GM12878 (cell line): Measurements from ENCODE around the gene CNTNAP2. TPM values are rescaled to one million over a fixed set of nuclear protein-coding genes. Genes with fewer than 3 reads are reported as not detected.

Experiments
- ATAC-seq: fragments of 200-7000 bp; cut with Tn5 transposase; 3 replicates; pipeline ENCODE4 v1.9.1; 2020; ENCODE audit warnings: mild to moderate bottlenecking, moderate library complexity
- BruUV-seq: library from RNA; stranded (reverse); fragments of 400-500 nt; replicated peaks from 2 replicates; lab custom pipeline; 2021; lab: Mats Ljungman, UMichigan
- CTCF ChIA-PET: fragments of 300-600 bp; sonication (Branson Sonifier 250); formaldehyde crosslinking; extraction: SDS; loops from one replicate; lab custom pipeline; 2021; ENCODE audit warnings: inconsistent platforms; lab: Yijun Ruan, JAX
- POLR2A ChIA-PET: fragments of 350-600 bp; formaldehyde crosslinking; extraction: SDS; loops from one replicate; lab custom pipeline; 2021; ENCODE audit warnings: inconsistent platforms; lab: Charles Lee
- RAD21 ChIA-PET: fragments of 300-600 bp; sonication (Branson Sonifier 250); formaldehyde crosslinking; loops from one replicate; lab custom pipeline; 2023; ENCODE audit warnings: antibody characterized with exemption; ENCODE audit not compliant: unreplicated experiment; lab: Charles Lee
- SMC1A ChIA-PET: fragments of 300-600 bp; sonication (Branson Sonifier 250); formaldehyde crosslinking; loops from one replicate; lab custom pipeline; 2023; ENCODE audit not compliant: unreplicated experiment, uncharacterized antibody; lab: Charles Lee
- DNase-seq: peaks from one replicate; pipeline ENCODE4 v3.0.0-alpha.2; 2011; ENCODE audit warnings: low read depth, low spot score
- FAIRE-seq: peaks from 3 replicates; lab custom pipeline; 2011; peaks lifted over from hg19 to GRCh38; lab: Jason Lieb, UNC
- H2AFZ ChIP-seq: 2 replicates; pipeline ENCODE4 v1.6.0; 2011; ENCODE audit warnings: low read depth, low read length, control low read depth; ENCODE audit not compliant: control insufficient read depth
- H3K27ac ChIP-seq: 2 replicates; pipeline ENCODE4 v1.5.1; 2011; ENCODE audit warnings: control low read depth; ENCODE audit not compliant: control insufficient read depth, insufficient read depth
- H3K27me3 ChIP-seq, 2 experiments: replicated peaks in 1 of 2; 2 replicates each; pipeline versions ENCODE4 v1.6.0 to v1.6.1; 2011; ENCODE audit warnings: low read length in 1 of 2; ENCODE audit not compliant: control insufficient read depth in 2 of 2, insufficient read depth in 2 of 2
- H3K36me3 ChIP-seq, 2 experiments: 2 replicates each; pipeline ENCODE4 v1.5.1; 2011; ENCODE audit warnings: low read length in 1 of 2; ENCODE audit not compliant: control insufficient read depth in 2 of 2, insufficient read depth in 2 of 2
- H3K4me1 ChIP-seq: 2 replicates; pipeline ENCODE4 v1.6.1; 2011; ENCODE audit warnings: mild to moderate bottlenecking, low read length, moderate library complexity, mixed read lengths; ENCODE audit not compliant: control insufficient read depth, insufficient read depth
- H3K4me2 ChIP-seq: 2 replicates; pipeline ENCODE4 v1.6.0; 2011; ENCODE audit warnings: control low read depth; ENCODE audit not compliant: control insufficient read depth, insufficient read depth
- H3K4me3 ChIP-seq: fragments of 200-600 bp; sonication (generic); 2 replicates; pipeline ENCODE4 v1.5.1; 2016
- H3K79me2 ChIP-seq: 2 replicates; pipeline ENCODE4 v1.6.0; 2011; ENCODE audit warnings: low read length; ENCODE audit not compliant: control insufficient read depth, insufficient read depth
- H3K9ac ChIP-seq: 2 replicates; pipeline ENCODE4 v1.8.0; 2011; ENCODE audit warnings: low read length, control low read depth, mixed read lengths; ENCODE audit not compliant: control insufficient read depth, insufficient read depth
- H3K9me3 ChIP-seq: replicated peaks from 3 replicates; pipeline ENCODE4 v1.5.1; 2011; ENCODE audit warnings: mild to moderate bottlenecking, low read length; ENCODE audit not compliant: control insufficient read depth, insufficient read depth
- H4K20me1 ChIP-seq: 2 replicates; pipeline ENCODE4 v1.6.0; 2011; ENCODE audit not compliant: control insufficient read depth, insufficient read depth
- BCL11A ChIP-seq: IDR thresholded peaks from 2 replicates; pipeline ENCODE4 v1.6.1; 2011; ENCODE audit warnings: low read depth, low read length
- BRCA1 ChIP-seq: IDR thresholded peaks from 2 replicates; pipeline ENCODE4 v1.6.1; 2011; ENCODE audit warnings: low read depth, low read length, improper control_type of control experiment
- CEBPZ ChIP-seq: fragments of 150-350 bp; IDR thresholded peaks from 2 replicates; pipeline ENCODE4 v1.6.1; 2016; ENCODE audit warnings: low read depth, low read length
- EGR1 ChIP-seq, 2 experiments: IDR thresholded peaks; 1 replicate in 1 of 2; 2 replicates in 1 of 2; pipeline ENCODE4 v1.6.1; 2011 to 2012; ENCODE audit warnings: low read depth in 2 of 2, low read length in 2 of 2, borderline replicate concordance in 1 of 2, mild to moderate bottlenecking in 1 of 2, moderate library complexity in 1 of 2
- ELK1 ChIP-seq: IDR thresholded peaks from 2 replicates; pipeline ENCODE4 v1.6.1; 2012; ENCODE audit warnings: low read depth, low read length, improper control_type of control experiment
- FOS ChIP-seq: IDR thresholded peaks from 3 replicates; pipeline ENCODE4 v1.6.1; 2011; ENCODE audit warnings: borderline replicate concordance; ENCODE audit not compliant: insufficient read length; ENCODE audit errors: extremely low read depth
- HCFC1 ChIP-seq: fragments of 150-350 bp; IDR thresholded peaks from 2 replicates; pipeline ENCODE4 v1.6.1; 2014; ENCODE audit warnings: low read length
- LARP7 ChIP-seq: fragments of 450-650 bp; IDR thresholded peaks from 2 replicates; pipeline ENCODE4 v1.6.1; 2017; ENCODE audit warnings: mild to moderate bottlenecking
- NFXL1 ChIP-seq: fragments of 450-650 bp; IDR thresholded peaks from 2 replicates; pipeline ENCODE4 v1.6.1; 2017; ENCODE audit warnings: antibody characterized with exemption, mild to moderate bottlenecking, borderline replicate concordance
- RELA ChIP-seq: fragments of 450-650 bp; IDR thresholded peaks from 2 replicates; pipeline ENCODE4 v1.8.0; 2014; ENCODE audit warnings: borderline replicate concordance; ENCODE audit not compliant: partially characterized antibody
- SIN3A ChIP-seq: IDR thresholded peaks from 2 replicates; pipeline ENCODE4 v1.6.1; 2012; ENCODE audit warnings: low read depth, low read length, improper control_type of control experiment
- SIX5 ChIP-seq: IDR thresholded peaks from 2 replicates; pipeline ENCODE4 v1.6.1; 2011; ENCODE audit warnings: mild to moderate bottlenecking, low read depth, low read length, moderate library complexity; ENCODE audit not compliant: severe bottlenecking
- SRF ChIP-seq, 2 experiments: IDR thresholded peaks; 2 replicates each; pipeline ENCODE4 v1.6.1; 2011; ENCODE audit warnings: low read depth in 2 of 2, low read length in 2 of 2, mild to moderate bottlenecking in 1 of 2, moderate library complexity in 1 of 2
- SUPT20H ChIP-seq: IDR thresholded peaks from 2 replicates; pipeline ENCODE4 v1.6.1; 2011; ENCODE audit warnings: low read depth, mild to moderate bottlenecking, low read length, moderate library complexity, borderline replicate concordance; ENCODE audit not compliant: control insufficient read depth
- TCF12 ChIP-seq: IDR thresholded peaks from 2 replicates; pipeline ENCODE4 v1.6.1; 2011; ENCODE audit warnings: low read depth, mild to moderate bottlenecking, low read length
- WGBS: methylation state at CpG from one replicate; pipeline ENCODE4 v1.1.6; 2016; ENCODE audit warnings: low lambda C conversion rate; ENCODE audit not compliant: insufficient replicate concordance, insufficient coverage; ENCODE audit errors: missing lambda C conversion rate; 5-methylcytosine and 5-hydroxymethylcytosine counted together
- in situ Hi-C: fragments of 300-500 bp; cut with MboI; formaldehyde crosslinking; loops from 9 replicates; pipeline ENCODE4 v1.14.3; 2018; ENCODE audit warnings: mixed read lengths
- intact Hi-C: fragments of 100-400 bp; cut with micrococcal nuclease; formaldehyde crosslinking; loops from one replicate; pipeline ENCODE4 v1.14.2; 2022; ENCODE audit not compliant: unreplicated experiment
- polyA plus RNA-seq, 11 experiments: library from polyadenylated mRNA; depleted of rRNA in 4 of 11; unstranded in 6 of 11; stranded (reverse) in 5 of 11; fragments of >200 nt; fragmentation: Nextera tagmentation in 4 of 11; fragmentation: Illumina TruSeq in 1 of 11; extraction: Ambion mirVana in 4 of 11; extraction: Trizol in 1 of 11; gene quantifications; 1 replicate in 1 of 11; 2 replicates in 10 of 11; pipeline versions ENCODE4 v1.2.1 to v1.2.3, GENCODE V29; 2011 to 2016; ENCODE audit warnings: inconsistent platforms in 2 of 11, missing spikeins in 2 of 11, low read depth in 1 of 11
- total RNA-seq, 4 experiments: library from RNA; depleted of rRNA in 3 of 4; stranded (reverse); fragments of >200 nt in 3 of 4; fragmentation: Illumina TruSeq in 1 of 4; extraction: Trizol in 1 of 4; gene quantifications; 2 replicates each; pipeline versions ENCODE4 v1.2.1 to v1.2.3, GENCODE V29; 2013 to 2021
- TF ChIP-seq, protein P1 (sequence below): IDR thresholded peaks from 2 replicates; pipeline ENCODE4 v1.6.1; 2011; ENCODE audit warnings: low read depth, low read length, improper control_type of control experiment, borderline replicate concordance

The CNTNAP2 gene
- total and polyA plus RNA-seq, 10 of the 15 experiments (the other 5 are each of a cell fraction or from before 2014, with no cell fraction given): 0.03 to 0.08 (median 0.03) TPM; not detected in 7

GRCh38 chr7:146639291-146639690, 522.7 kb downstream of the CNTNAP2 start (continued):
- TF ChIP-seq ELK1: no peak
- no peak for TF ChIP-seq HCFC1
- TF ChIP-seq, protein P1, sequence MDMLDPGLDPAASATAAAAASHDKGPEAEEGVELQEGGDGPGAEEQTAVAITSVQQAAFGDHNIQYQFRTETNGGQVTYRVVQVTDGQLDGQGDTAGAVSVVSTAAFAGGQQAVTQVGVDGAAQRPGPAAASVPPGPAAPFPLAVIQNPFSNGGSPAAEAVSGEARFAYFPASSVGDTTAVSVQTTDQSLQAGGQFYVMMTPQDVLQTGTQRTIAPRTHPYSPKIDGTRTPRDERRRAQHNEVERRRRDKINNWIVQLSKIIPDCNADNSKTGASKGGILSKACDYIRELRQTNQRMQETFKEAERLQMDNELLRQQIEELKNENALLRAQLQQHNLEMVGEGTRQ: no peak
- no peak for TF ChIP-seq LARP7
- TF ChIP-seq EGR1 (IDR thresholded peaks at IDR 0.05; ENCODE audit: borderline replicate concordance in 1 of 2, low read depth in 2 of 2, low read length in 2 of 2): no peak
- no peak for TF ChIP-seq BRCA1
- no peak for TF ChIP-seq NFXL1
- no peak for TF ChIP-seq TCF12

- Histone ChIP-seq H3K27me3 (no peaks in the 10 kb centered on the region), H3K4me2 (no peak overlapping the region), H3K4me3 (no peak overlapping the region), H3K27ac (no peak overlapping the region), H3K9ac (no peak overlapping the region), H3K4me1 (no peaks in the 10 kb centered on the region), H2AFZ (no peak overlapping the region), H3K79me2 (no peaks in the 10 kb centered on the region), H3K9me3 (no peaks in the 10 kb centered on the region), H4K20me1 (no peaks in the 10 kb centered on the region), H3K36me3 (no peaks in the 10 kb centered on the region)
- ChIA-PET CTCF (no interaction called here), POLR2A (no interaction called here), SMC1A (no interaction called here), RAD21 (no interaction called here)
- intact Hi-C loops (no loop called here), in situ Hi-C loops (no loop called here)
- ATAC-seq: no peak
- 0% methylated on average over 1 of the region's 1 CpG for WGBS
- no TSS peak for BruUV-seq
- no peak for FAIRE-seq
- TF ChIP-seq CEBPZ: no peak
- TF ChIP-seq SIX5: no peak
- no peak for TF ChIP-seq SIN3A
- TF ChIP-seq FOS: no peak
- TF ChIP-seq SUPT20H: no peak
- no peak for TF ChIP-seq RELA
- no peak for TF ChIP-seq BCL11A
- TF ChIP-seq SRF (IDR thresholded peaks at IDR 0.05; ENCODE audit: low read depth in 2 of 2, low read length in 2 of 2): no peak
- DNase-seq: no peak
Observed at GRCh38 chr7:146641491-146641890, 524.9 kb downstream of the CNTNAP2 start.
